ENCODE data around the gene TAL1. TPM values are rescaled to one million over a fixed set of nuclear protein-coding genes. Genes with fewer than 3 reads are reported as not detected.

Gene TAL1
- total and polyA plus RNA-seq, 4 donors, result 6.4 to 9.6 (median 9.0) TPM

DNA sequence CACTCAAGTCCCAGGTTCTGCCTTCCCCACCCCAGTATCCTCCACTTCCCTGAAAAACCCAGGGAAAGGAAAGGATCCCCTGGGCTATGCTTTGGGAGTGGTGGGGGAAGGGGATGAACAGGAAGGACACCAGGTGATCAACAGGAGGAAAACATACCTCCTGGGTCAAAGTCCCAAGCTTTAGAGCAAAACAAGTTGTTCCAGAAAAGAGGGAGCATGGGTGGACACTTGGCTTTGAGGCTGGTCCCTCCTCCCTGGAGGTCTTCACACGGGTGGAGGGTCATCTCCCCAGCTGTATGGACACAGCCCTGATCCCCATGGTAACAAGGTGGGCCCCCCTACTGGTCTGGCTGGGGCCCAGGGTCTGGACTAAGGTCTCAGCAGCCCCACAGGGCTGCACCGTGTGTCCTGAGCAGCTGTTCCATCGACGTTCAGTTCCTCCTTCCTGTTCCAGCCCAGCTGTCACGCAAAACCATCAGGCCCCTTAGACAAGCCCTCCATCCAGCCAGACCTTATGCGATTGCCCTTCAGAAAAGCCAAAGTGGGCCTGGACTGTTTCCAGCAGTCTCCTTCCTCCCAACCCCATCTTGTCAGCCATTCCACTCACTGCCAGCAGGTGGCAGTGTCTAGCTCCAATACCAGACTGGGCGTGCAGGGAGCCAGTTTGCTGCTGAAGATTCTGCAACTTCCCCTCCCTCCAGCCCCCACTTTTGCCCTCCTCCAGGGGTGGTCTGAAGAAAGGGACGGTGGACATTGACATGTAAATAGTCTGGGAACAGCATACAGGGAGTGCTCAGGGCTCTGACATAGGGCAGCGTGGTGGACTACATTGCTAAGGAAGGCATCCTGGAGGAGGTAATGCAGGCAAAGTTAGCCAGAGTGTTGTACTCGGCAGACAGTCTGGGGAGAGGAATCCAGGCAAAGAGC is 39.3 kb downstream of the TAL1 start:
- Histone ChIP-seq H3K27ac (ENCODE audit: low read depth in 1 of 2, low read length in 1 of 2) (peak overlapping the region in 1 of 2 donors; percentile 66), H3K4me3 (no peak overlapping the region), H3K9me3 (ENCODE audit: control insufficient read depth in 4 of 4, insufficient read depth in 3 of 4, low read length in 3 of 4) (no peaks in the 10 kb centered on the region), H3K27me3 (ENCODE audit: control insufficient read depth in 3 of 3, insufficient read depth in 3 of 3, low read length in 2 of 3) (no peaks in the 10 kb centered on the region), H3K9ac (ENCODE audit: insufficient read depth in 1 of 2, low read length in 2 of 2) (no peak overlapping the region), H3K36me3 (ENCODE audit: control insufficient read depth in 4 of 4, insufficient read depth in 4 of 4, low read length in 4 of 4) (no peaks in the 10 kb centered on the region), H3K4me1 (ENCODE audit: control insufficient read depth in 5 of 5, insufficient read depth in 5 of 5, low read length in 5 of 5) (peaks cover 0 to 26% (median 15%) of the 10 kb centered on the region in 5 donors)
- 11 to 17% methylated on average over 10 of the region's 10 CpGs for WGBS, 2 donors
- TF ChIP-seq, protein P1, sequence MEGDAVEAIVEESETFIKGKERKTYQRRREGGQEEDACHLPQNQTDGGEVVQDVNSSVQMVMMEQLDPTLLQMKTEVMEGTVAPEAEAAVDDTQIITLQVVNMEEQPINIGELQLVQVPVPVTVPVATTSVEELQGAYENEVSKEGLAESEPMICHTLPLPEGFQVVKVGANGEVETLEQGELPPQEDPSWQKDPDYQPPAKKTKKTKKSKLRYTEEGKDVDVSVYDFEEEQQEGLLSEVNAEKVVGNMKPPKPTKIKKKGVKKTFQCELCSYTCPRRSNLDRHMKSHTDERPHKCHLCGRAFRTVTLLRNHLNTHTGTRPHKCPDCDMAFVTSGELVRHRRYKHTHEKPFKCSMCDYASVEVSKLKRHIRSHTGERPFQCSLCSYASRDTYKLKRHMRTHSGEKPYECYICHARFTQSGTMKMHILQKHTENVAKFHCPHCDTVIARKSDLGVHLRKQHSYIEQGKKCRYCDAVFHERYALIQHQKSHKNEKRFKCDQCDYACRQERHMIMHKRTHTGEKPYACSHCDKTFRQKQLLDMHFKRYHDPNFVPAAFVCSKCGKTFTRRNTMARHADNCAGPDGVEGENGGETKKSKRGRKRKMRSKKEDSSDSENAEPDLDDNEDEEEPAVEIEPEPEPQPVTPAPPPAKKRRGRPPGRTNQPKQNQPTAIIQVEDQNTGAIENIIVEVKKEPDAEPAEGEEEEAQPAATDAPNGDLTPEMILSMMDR (IDR thresholded peaks at IDR 0.05; ENCODE audit: control extremely low read depth, extremely low read depth), result peak; percentile 92
- ATAC-seq (ENCODE audit: insufficient read depth, low FRiP score), result no peak
- DNase-seq, result peak; percentile 87 to 92 (median 89)

DNA sequence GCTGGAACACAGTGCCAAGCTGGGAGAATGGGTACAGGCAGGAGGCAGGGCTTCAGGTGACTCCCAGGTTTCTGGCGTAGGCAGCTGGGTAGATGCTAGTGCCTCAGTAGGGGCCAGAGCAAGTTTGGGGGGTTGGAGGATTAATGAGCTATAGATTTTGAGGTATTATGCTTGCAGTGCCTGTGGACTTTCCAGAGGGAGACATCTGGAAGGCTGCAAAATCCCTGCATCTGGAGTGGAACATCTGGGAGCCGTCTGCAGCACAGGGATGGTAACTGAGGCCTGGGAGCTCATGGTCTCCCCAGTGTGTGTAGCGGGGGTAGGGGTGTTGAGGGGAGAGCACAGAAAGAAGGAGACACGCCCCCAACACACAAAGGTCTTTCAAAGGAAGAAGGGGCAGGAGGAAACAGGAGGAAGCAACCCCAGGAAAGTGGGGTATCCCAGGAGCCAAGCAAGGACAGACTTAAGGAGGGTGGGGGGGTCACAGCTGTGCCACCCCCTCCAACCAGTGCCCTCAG is 40.0 kb downstream of the TAL1 start:
- no peaks in the 10 kb centered on the region for H3K36me3 ChIP-seq (ENCODE audit: control insufficient read depth in 4 of 4, insufficient read depth in 4 of 4, low read length in 4 of 4)
- H3K27ac ChIP-seq (ENCODE audit: low read depth in 1 of 2, low read length in 1 of 2), result peak overlapping the region in 1 of 2 donors; percentile 66
- TF ChIP-seq, protein P1 (IDR thresholded peaks at IDR 0.05; ENCODE audit: control extremely low read depth, extremely low read depth), result no peak
- H3K4me1 ChIP-seq (ENCODE audit: control insufficient read depth in 5 of 5, insufficient read depth in 5 of 5, low read length in 5 of 5), result peaks cover 0 to 26% (median 15%) of the 10 kb centered on the region in 5 donors
- H3K9ac ChIP-seq (ENCODE audit: insufficient read depth in 1 of 2, low read length in 2 of 2), result no peak overlapping the region
- H3K4me3 ChIP-seq, result no peak overlapping the region
- no peaks in the 10 kb centered on the region for H3K9me3 ChIP-seq (ENCODE audit: control insufficient read depth in 4 of 4, insufficient read depth in 3 of 4, low read length in 3 of 4)
- H3K27me3 ChIP-seq (ENCODE audit: control insufficient read depth in 3 of 3, insufficient read depth in 3 of 3, low read length in 2 of 3), result no peaks in the 10 kb centered on the region
- 72 to 83% methylated on average over 2 to 4 of the region's 4 CpGs for WGBS, 2 donors
- DNase-seq (peak in 1 of 3 donors; percentile 6), ATAC-seq (ENCODE audit: insufficient read depth, low FRiP score) (no peak)

DNA sequence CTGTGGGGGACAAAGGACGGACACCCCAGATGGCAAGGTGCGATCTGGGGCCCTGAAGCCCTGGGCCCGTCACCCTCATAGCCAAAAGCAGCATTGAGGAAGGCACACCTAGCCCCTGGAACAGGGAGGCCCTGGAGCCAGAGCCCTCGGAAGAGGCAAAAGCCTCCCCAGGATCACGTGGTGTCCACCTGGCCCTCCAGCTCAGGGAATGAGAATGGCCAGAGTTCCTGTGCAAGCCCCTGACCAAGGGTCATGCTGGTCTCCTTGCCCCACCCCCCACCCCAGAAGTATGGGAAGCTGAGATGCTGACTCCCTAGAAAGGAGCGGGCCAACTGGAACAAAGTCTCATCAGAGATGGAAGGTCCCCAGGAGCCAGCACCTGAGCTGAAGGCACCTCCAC is 41.2 kb downstream of the TAL1 start:
- no peak overlapping the region for H3K4me3 ChIP-seq
- peaks cover 0 to 26% (median 15%) of the 10 kb centered on the region in 5 donors for H3K4me1 ChIP-seq (ENCODE audit: control insufficient read depth in 5 of 5, insufficient read depth in 5 of 5, low read length in 5 of 5)
- DNase-seq (no peak), ATAC-seq (ENCODE audit: insufficient read depth, low FRiP score) (no peak)
- H3K36me3 ChIP-seq (ENCODE audit: control insufficient read depth in 4 of 4, insufficient read depth in 4 of 4, low read length in 4 of 4), result no peaks in the 10 kb centered on the region
- H3K9me3 ChIP-seq (ENCODE audit: control insufficient read depth in 4 of 4, insufficient read depth in 3 of 4, low read length in 3 of 4), result no peaks in the 10 kb centered on the region
- no peaks in the 10 kb centered on the region for H3K27me3 ChIP-seq (ENCODE audit: control insufficient read depth in 3 of 3, insufficient read depth in 3 of 3, low read length in 2 of 3)
- TF ChIP-seq, protein P1 (IDR thresholded peaks at IDR 0.05; ENCODE audit: control extremely low read depth, extremely low read depth), result no peak
- 93 to 98% methylated on average over 6 of the region's 6 CpGs for WGBS, 2 donors
- peak overlapping the region in 1 of 2 donors; percentile 62 for H3K27ac ChIP-seq (ENCODE audit: low read depth in 1 of 2, low read length in 1 of 2)
- H3K9ac ChIP-seq (ENCODE audit: insufficient read depth in 1 of 2, low read length in 2 of 2), result no peak overlapping the region
